GM19025 (cell line): ENCODE data around the gene RFT1.

Experiments
- ATAC-seq: cut with Tn5 transposase; IDR thresholded peaks from one replicate; pipeline ENCODE4 v1.9.1; 2021; ENCODE audit warnings: mild to moderate bottlenecking, low read depth, moderate library complexity; ENCODE audit not compliant: unreplicated experiment

The RFT1 gene

GRCh38 chr3:53150247-53151085 is 20.2 kb upstream of the RFT1 start:
- ATAC-seq, result no peak

GRCh38 chr3:53149699-53150098 is 19.5 kb upstream of the RFT1 start:
- ATAC-seq, result no peak

DNA sequence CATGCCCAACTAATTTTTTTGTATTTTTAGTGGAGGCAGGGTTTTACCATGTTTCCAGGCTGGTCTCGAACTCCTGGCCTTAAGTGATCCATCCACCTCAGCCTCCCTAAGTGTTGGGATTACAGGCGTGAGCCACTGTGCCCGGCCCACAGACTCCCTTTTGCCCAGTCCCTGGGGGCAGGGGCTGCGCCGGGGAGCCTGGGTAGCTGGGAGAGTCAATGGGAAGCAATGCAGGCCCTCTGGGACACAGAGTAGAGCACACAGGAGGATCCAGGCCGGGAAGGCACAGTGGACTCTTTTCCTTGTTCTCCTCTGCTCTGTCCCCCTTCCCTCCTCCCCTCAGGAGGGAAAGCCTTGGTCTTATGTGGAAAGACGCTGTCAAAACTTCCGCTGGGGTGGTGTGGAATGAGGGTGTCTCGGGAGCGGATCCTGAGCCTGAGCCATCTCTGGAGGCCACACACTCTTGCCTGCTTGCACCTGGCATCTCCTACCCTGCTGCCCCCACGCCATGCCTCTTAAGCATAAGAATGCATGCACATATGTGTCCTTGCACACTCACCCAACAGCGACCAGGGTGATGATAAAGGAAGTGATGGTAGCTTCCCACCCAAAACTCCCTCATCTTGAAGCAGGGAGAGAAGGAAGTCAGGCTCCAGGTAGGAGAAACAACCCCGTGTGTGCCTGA is 18.9 kb upstream of the RFT1 start:
- ATAC-seq, result no peak

- ATAC-seq, result no peak
Measured at GRCh38 chr3:53147903-53148400, 17.7 kb upstream of the RFT1 start.

GRCh38 chr3:53147151-53147902 is 17.1 kb upstream of the RFT1 start:
- ATAC-seq, result no peak

DNA sequence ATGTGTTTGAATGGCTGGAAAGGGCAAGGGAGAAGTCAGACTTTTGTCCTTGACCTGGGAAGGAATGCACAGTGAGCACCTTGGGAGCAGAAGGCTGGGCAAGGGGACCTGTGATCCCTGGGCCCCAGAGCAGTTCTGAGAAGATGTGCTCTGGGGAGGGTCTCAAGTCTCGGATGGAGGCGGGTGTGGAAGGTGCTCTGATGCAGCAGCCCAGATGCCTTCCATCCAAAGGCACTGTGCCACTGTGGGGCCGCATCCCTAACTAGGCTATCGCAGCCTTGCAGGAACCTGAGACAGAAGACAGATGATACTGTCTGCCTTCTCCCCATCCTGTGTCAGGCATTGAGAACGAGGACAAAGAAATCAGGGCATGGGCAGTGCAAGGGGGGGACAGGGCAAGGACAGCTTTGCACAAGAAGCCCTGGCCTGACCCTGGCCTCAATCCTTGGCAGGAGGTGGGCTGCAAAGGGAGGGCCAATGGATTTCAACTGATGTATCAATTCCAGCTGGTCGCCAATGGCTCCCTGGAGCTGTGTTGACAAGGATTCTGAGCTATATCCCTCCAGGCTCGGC is 16.2 kb upstream of the RFT1 start:
- no peak for ATAC-seq

DNA sequence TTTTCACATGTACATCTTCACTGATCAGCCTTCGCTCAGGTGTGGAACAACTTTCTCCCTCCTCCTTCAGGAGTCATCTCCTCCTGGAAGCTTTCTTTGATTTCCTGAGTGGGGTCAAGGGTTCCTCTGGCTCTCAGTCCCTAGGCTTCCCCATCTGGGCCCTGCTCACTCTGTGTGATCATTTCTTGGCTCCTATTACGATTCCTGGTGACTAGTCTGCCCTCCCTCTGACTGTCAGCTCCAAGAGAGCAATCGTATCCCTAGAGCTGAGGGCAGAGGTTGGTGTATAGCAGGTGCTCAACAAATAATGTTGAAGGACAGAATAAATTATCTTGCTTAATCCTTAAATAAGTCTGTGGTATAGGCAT is 15.5 kb upstream of the RFT1 start:
- no peak for ATAC-seq

- no peak for ATAC-seq
Measured at GRCh38 chr3:53144862-53145712, 14.9 kb upstream of the RFT1 start.

DNA sequence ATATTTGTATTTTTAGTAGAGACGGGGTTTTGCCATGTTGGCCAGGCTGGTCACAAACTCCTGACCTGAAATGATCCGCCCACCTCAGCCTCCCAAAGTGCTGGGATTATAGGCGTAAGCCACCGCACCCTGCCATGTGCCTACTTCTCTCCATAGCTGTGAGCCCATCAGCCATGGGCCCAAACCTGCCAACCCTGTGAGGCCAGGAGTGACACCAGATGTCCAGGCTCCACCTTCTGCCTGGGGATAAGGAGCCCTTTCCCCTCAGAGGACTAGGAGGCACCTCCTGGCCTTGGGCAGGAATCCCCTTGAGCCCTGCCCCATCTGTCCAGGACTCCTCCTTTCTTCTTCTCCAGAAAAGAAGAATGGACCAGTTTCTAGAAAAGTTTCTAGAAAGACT is 14.2 kb upstream of the RFT1 start:
- ATAC-seq, result no peak

DNA sequence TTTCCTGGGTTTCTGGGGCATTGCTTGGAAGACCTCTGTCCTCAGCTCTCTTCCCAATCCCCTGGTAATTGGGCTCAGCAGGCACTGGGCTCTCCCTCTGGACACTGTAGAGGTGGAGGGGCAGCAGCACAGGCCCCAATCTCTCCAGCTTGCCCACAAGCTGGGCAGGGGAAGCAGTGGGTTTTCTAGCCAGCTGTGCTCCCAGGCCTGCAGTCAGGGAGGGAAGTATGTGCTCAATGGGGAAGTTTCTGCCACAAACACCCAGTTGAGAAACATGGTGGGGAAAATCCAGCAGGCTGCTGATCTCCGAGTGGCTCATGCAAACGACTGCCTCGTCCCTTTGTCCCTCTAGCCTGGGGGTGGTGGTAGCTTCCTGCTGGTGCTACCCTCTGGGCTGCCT is 12.8 kb upstream of the RFT1 start:
- peak; percentile 39 for ATAC-seq

GRCh38 chr3:53140847-53141845 is 10.9 kb upstream of the RFT1 start:
- ATAC-seq, result no peak

DNA sequence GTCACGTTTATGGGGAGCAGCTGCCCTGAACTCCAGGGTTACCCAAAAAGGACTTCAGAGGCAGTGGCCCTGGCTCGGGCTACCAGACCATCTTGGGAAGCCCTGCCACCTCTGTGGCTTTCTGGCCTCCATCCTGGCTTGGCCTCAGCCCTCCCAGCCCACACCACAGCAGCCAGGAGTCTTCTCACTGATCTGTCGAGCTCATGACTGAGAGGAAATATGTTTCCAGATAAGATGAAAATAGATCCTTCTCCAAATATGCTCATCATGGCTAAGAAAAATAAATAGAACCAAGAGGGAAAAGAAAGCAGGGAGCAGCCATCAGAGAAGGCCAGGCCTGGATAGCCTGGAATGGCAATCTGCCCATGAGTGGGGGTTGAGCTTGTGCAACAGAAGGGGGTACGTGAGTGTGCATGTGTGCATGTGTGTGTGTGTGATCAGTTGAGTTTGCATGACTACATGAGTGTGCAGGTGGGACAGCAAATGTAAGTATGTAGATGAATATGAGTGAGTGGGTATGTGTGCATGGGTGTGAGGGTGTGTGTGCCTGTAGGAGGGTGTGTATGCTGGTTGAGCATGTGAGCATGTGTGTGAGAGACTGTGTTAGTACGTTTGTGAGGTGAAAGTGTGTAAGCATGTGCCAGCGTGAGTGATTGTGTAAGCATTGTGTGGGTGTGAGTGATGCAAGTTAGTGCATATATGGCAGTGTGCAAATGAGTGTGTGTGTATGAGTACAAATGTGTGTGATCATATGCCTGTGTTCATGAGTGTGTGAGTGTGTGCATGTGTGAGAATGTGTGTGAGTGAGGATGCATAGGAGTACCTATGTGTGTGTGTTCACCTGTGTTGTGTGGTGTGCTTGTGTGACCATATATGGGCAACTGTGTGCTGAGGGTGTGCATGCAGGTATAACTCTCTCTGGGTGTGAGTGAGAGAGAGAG is 9.9 kb upstream of the RFT1 start:
- ATAC-seq, result no peak

- ATAC-seq, result no peak
Measured at GRCh38 chr3:53137835-53138446, 7.7 kb upstream of the RFT1 start.

GRCh38 chr3:53137221-53137620 is 7.0 kb upstream of the RFT1 start:
- no peak for ATAC-seq

- peak; percentile 53 for ATAC-seq
Measured at GRCh38 chr3:53134631-53135232, 4.5 kb upstream of the RFT1 start.

DNA sequence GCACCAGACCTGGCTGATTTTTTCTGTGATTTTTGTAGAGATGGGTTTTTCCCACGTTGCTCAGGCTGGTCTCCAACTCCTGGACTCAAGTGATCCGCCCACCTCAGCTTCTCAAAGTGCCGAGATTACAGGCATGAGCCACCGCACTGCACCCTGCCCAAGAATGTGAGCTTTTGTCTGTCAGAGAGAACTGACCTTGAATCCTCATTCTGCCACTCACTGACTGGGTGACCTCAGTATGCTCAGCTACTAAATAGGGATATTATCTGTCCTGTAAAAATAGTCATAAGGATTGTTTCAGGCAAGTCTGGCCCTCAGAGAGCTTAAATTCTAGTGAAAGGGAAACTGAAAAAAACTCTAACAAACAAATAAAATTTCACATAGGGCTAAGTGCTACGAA is 2.1 kb upstream of the RFT1 start:
- no peak for ATAC-seq

DNA sequence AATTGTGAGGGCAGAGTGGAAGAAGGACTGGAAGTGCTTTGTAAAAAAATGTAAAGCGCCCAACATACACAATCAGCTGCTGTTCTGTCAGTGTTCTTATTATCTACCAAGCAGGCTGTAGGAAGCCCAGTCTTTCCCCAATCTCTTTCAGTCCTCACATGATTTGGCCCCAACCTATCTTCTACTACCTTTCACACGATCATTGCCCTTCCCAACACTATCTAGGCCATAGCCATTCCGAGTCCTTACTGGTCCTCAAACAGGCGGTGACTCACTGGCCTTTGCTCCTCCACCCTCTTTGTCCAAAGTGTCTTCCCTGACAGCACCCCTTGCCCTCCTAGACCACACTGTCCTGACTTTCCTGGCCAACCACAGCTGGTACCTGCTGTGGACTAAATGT is 861 bp upstream of the RFT1 start:
- ATAC-seq, result no peak
